ENCODE data around the gene SNAP91.
A peak's percentile ranks its signal among the peaks of the same experiment; 100 is the strongest.

- no peak for TF ChIP-seq FOXJ3 (CRISPR knock-in tag; IDR thresholded peaks at IDR 0.05)
- TF ChIP-seq THRAP3 (IDR thresholded peaks at IDR 0.05; ENCODE audit: borderline replicate concordance) = no peak
- TF ChIP-seq ZBTB43 (CRISPR knock-in tag; IDR thresholded peaks at IDR 0.05) = no peak
- TF ChIP-seq ZMIZ1 (IDR thresholded peaks at IDR 0.05; ENCODE audit: low read depth in 2 of 2, low read length in 2 of 2) = no peak
- TF ChIP-seq ZBTB33 (CRISPR knock-in tag; IDR thresholded peaks at IDR 0.05) = no peak
- TF ChIP-seq SPI1 (IDR thresholded peaks at IDR 0.05; ENCODE audit: borderline replicate concordance, low read depth, low read length) = no peak
- peak; percentile 79 to 85 (median 82) for TF ChIP-seq CTCF (IDR thresholded peaks at IDR 0.05 in 2 of 3, conservative IDR thresholded peaks at IDR 0.05 in 1 of 3; ENCODE audit: insufficient read depth in 2 of 3, low read depth in 1 of 3, low read length in 3 of 3)
- TF ChIP-seq ZNF175 (CRISPR knock-in tag; IDR thresholded peaks at IDR 0.05; ENCODE audit: low read depth) = no peak
- no peak for TF ChIP-seq DMBX1 (CRISPR knock-in tag; IDR thresholded peaks at IDR 0.05; ENCODE audit: borderline replicate concordance)
- TF ChIP-seq RFX1 (IDR thresholded peaks at IDR 0.05) = no peak
- TF ChIP-seq HMGXB4 (CRISPR knock-in tag; IDR thresholded peaks at IDR 0.05) = no peak
These were observed 196.8 kb downstream of the SNAP91 start, which contains the start of gene PRSS35 for GRCh38 chr6:83511901-83512681.

Measured in K562 (cell line).